ENCODE measurements around the gene PKNOX2. TPM values are rescaled to one million over a fixed set of nuclear protein-coding genes. Genes with fewer than 3 reads are reported as not detected.

Gene PKNOX2
- total RNA-seq, 1 donor from 2014 or later = 7.6 TPM

DNA sequence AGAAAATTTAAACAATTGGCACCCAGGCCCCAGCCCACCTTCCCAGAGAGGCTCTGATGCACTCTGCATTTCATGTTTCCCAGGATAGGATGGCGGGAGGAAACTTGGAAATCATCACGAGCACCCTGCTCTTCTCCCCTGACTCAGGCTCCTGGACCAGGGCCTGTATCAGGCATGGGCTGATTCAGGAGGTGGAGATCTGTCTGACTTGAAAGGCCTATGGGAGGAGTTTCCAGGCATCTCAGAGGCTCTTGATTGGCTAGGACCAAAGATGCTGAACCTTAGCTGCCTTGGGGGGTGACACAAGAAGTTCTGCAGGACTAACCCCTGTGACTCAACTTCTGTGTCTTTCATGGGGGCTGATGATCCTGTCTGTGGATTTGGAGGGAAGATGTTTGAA lies 106.2 kb downstream of the PKNOX2 start:
- intact Hi-C loops (cut with micrococcal nuclease) = no loop called here
- peak; percentile 35 for ATAC-seq
- no peak for DNase-seq

DNA sequence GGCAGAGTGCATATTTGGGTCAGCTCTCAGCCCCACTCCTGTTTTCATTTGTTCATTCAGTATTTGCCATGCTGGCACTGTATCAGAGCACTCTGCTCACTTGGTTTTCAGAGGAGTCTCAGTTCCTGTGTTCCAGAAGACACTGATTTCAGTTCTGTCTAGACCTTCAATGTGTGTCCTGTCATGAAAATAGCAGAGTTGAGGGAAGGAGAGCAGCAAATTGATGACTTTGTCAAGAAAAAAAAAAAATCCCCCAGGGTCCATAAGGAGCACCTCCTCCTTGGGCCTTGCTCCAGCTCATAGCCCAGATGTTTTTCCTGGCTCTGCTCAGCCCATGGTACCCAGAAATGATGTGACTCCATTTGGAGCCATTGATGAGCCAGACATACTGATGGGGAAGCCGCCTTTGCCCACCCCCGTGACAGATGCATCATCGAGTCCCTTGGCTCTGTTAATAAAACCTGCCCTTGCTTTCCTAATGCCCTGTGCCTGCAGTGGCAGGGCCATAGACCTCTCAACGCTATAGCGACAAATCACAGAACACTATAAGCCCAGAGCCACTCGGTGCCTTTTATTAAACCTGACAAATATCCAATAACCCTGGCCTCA lies 107.0 kb downstream of the PKNOX2 start:
- ATAC-seq (peak; percentile 36), DNase-seq (no peak)
- intact Hi-C loops (cut with micrococcal nuclease) = no loop called here

DNA sequence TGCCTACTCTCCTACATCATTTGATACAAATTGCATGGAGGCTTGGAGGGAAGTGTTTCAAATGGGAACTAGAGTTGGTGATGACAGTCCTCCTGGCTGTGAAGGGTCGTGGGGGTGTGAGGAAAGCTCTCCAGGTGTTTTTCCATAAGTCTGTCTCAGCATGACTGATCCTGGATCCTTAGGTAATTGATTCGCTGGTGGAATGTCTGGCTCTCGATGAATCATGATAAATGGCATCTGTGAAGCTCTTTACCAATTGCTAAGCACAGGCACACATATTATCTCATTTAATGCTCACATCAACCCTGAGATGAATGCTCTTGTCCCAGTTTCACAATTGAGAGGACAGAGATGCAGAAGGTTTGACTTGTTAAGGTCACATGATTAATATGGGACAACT lies 107.5 kb downstream of the PKNOX2 start:
- DNase-seq = no peak
- ATAC-seq = no peak
- intact Hi-C loops (cut with micrococcal nuclease) = no loop called here

DNA sequence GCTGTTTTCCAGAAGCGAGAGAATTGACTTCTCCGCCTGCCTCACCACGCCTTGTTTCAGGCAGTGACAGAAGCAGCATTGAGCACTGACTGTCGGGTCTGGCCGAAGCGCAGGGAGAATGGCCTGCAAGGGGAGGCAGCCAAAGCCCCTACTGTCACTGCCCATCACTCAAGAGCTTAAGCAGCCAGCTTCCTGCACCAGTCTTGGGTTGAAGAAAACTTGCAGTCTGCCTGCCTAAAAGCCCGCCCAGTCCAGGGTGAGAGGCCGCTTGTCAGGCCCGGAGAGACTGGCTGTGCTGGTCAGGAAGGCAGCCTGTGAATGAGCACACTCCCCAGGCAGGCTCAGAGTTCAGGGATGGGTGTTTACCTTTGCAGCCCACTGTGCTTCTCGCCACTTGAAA lies 108.3 kb downstream of the PKNOX2 start:
- DNase-seq (no peak), ATAC-seq (no peak)
- intact Hi-C loops (cut with micrococcal nuclease) = no loop called here

DNA sequence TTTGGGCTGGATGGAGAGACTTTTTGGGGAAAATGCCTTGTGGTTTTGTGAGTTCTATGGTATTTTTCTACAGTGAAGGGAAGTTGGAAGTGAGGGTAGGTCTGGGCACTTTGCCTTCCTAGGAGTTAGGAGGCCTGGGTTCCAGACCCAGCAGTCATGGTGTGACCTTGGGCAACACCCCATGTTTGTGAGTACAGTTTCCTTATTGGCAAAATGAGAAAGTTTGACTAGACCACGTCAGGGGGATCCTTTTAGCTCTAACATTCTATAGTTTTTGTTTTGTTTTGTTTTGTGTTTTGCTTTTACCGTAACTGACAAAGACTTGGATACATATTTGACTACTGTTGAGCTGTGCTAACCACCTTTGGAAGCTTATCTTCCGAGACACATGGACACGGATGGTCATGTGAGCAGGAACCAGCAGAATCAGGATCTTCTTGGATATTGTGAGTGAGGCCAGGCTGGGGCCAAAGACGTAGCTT lies 109.0 kb downstream of the PKNOX2 start:
- no peak for DNase-seq
- ATAC-seq = no peak
- intact Hi-C loops (cut with micrococcal nuclease) = no loop called here

DNA sequence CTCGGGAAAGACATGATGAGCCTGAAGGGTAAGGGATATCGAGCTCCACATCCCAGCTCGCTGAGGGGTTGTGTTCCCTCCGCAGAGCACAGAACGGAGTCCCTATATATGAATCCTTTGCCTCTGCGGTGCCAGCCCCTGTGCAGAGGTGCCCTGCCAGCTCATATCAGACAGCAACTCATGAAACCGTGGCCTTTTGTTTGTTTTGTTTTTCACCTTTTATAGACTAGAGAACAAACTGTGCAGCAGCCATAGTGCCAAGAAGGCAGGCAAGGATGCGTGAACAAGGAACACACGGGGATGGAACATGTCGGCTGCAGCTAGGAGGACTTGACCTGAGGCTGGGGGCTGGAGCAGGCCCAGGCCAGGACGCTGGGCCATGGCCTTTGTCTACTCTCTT lies 109.8 kb downstream of the PKNOX2 start:
- DNase-seq (no peak), ATAC-seq (no peak)
- intact Hi-C loops (cut with micrococcal nuclease) = no loop called here

DNA sequence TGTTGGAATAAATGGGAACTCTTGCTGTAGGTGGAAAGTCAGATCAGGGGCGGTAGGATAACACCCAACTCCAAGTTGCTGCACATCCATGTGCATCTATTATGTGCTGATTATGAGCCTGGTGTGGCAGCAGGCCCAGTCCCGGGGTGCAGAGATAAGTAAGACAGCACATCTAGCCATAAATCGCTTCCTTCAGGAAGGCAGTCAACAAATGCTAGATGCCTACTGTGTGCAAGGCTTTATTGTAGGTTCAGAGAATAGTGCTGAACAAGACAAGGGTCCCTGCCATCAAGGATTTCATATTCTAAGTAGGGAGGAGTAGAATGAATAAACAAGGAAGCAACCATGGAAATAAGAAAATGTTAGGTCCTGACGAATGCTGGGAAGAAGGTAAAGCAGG lies 110.2 kb downstream of the PKNOX2 start:
- ATAC-seq (no peak), DNase-seq (no peak)
- intact Hi-C loops (cut with micrococcal nuclease) = no loop called here

DNA sequence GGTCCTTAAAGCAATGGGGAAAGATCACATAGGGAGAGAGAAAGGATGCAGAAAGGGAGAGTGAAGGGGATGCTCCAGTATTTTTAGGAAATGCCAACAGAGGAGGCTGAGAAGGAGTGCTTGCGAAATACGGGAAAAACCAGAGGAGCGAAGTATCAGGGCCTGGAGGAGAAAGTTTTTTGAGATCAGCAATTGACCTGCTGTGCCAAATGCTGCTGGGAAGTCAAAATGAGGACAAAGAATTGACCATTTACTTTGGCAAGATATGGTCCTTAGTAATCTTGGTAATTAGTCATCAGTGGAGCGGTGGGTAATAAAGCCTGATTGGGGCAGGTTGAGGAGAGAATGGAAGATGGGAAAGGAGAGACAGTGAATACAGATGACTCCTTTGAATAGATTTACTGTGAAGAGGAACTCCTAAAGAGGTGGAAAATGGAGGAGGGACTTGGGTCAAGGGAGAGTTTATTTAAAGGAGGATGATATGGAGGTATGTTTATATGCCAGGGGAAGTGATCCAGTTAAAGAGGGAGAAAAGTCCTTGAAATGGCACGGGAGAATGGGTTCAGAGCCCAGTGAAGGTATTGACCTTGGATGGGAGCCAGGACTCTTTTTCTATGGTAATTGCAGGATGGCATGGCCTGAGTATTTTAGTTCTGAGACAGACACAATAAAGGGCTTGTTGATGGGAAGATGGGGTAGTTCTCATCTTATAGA lies 111.5 kb downstream of the PKNOX2 start:
- no peak for DNase-seq
- intact Hi-C loops (cut with micrococcal nuclease) = no loop called here
- peak; percentile 72 for ATAC-seq

DNA sequence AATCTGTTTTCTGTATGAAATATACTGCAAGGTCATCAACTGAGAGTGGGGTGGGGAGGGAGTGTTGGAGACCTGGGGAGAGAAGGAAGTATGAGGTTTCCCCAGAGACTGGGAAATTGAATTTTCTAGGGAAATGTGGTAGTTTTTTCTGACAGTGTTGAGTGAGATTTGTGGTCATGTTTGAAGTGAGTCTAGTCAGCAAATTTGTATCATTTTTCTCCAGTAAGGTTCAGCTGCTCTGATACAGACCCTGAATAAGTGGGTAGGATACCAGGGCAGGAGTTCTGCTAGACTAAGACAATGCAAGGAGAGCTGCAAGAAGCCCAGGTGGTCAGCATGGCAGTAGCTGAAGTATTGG lies 112.0 kb downstream of the PKNOX2 start:
- ATAC-seq = no peak
- intact Hi-C loops (cut with micrococcal nuclease) = no loop called here
- no peak for DNase-seq

DNA sequence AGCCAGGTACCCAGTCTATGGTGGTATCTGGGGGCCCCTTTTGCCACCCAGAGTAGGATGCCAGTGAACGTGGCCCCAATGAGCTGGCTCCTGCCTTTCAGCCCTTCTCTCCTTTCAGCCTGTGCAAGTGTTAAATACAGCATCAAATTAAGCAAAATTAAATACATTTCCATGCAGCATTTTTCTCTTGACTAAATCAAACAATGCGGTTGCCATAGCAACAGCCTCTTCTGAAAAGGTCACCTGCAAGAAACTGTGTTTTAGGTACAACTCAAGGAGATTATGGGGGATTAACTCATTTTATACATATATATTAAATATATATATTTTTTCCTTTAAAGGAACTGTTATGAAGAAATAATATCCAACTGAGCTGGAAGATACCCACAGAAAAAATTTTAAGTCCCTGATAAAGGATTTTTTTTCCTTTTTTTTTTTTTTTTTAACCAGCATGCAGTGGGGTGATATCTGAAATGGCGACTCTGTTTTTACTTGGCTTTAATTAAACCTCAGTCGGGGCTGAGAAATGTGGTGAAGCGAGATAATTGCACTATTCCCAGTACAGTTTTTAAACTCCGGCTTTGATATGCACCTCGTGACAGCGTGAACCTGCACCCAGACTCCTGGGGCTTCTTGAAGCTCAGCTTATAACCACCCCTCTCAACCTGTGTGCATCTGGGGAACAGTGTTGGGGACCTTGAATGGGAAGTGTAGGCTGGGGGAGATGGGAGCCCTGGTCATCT lies 115.3 kb downstream of the PKNOX2 start:
- DNase-seq = no peak
- intact Hi-C loops (cut with micrococcal nuclease) = no loop called here
- no peak for ATAC-seq

DNA sequence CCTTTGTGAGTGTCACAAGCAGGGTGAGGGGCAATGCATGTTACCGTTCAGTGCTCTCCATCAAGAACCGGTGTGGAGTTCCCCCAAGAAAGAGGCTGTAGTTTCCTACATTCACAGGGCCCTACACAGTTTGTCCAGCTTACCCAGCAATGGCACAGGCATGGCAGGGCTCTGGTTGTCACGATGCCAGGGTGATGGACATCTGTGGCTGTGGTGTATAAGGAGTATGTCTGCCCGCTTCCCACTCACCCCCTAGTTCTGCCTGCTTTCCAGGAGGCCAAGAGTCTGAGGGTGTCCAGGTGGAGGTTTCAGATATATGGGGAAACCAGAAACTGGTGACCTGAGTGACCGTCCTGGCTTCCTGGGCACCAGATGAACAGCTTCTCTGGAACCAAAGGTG lies 116.1 kb downstream of the PKNOX2 start:
- ATAC-seq (no peak), DNase-seq (no peak)
- intact Hi-C loops (cut with micrococcal nuclease) = no loop called here

DNA sequence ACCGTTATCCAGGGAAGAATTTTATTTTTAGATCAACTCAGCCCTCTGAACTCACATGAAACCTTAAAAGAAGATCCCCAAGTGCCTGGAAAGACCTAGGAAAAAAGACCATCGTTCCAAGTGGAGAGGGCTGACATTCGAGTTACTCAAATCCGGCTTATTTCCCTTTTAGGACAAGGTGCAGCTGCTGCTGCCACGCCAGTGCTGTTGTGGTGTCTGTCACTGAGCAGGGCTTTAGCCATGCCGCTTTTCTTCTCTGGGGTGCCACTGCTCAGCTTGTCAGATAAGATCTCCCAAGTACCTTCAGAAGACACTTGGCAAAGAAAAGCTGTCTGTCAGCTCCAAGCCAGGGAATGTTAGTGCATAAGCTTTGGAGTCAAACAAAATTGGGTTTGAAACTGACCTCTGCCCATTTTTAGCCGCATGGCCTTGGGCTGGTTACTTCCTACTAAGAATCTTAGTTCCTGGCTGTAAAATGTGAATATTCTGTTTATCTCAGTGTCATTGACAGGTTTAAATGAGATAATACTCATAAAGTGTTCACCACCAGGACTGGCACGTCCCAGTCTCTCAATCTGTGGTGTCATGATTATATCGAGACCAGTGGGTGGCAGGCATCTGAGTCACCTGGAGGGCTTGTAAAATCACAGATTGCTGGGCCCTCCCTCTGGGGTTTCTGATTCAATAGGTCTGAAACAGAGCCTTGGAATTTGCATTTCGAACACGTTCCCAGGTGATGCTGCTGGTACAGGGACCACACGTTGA lies 117.5 kb downstream of the PKNOX2 start:
- intact Hi-C loops (cut with micrococcal nuclease) = no loop called here
- ATAC-seq = no peak
- DNase-seq = no peak

DNA sequence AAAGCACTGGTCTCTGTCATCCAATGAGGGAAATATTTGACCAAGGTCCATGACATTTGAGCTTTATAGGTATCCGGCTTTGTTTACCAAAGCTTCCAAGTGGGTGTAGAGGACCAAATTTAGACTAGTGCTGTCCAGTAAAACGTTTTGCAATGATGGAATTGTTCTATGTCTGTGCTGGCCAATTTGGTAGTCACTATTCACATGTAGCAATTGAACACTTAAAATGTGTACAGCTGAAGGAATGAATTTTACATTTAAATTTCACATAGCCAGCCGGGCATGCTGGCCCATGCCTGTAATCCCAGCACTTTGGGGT lies 118.0 kb downstream of the PKNOX2 start:
- DNase-seq (no peak), ATAC-seq (no peak)
- intact Hi-C loops (cut with micrococcal nuclease) = no loop called here

DNA sequence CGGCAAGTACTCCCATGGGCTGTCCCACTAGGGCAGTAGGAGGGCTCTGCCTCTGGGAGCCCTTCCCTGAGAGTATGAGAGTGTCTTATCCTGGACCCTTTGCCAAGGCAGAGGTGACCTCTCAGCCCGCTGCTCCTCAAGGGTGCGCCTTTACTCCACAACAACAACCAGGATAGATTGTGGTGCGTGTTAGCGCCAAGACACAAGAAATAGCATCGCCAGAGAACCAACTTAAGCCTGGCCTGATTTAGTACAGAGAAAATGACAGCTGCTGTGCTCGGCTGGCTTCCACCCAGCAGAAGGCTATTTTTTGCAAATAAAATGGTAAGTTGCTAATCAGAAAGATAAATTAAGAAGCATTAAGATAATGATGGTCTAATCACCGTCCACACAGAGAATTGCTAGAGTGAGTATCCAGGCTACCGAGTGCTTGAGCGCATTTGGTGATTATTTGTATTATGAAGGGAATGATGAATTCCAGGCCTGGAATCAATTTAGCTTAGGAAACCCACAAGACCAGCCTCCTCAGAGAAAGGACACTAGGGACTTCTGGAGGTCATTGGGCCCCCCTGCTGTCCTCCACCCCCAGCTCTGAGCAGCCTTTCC lies 119.8 kb downstream of the PKNOX2 start:
- DNase-seq = no peak

DNA sequence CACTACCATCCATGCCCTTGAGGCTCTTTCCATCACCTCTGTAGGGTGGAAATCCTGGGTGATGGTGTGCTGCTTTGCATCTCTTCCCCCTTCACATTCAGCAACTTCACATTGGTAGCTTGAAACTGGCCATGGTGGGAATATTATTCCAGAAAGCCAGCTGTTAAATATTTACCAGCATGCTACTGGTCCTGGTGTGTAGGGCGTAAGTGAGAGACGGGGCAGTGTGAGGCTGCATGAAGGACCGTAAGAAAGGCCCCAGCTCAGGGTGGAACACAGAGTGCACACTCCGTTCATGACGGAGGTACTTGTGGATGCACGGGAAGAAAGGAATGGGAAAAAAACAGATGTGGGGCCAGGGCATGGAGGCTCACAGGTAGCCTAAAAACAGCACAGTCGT lies 121.3 kb downstream of the PKNOX2 start:
- no peak for DNase-seq
- intact Hi-C loops (cut with micrococcal nuclease) = no loop called here

More for the DNA sequence above, 119.8 kb downstream of the PKNOX2 start:
- ATAC-seq = no peak
- intact Hi-C loops (cut with micrococcal nuclease) = no loop called here

DNA sequence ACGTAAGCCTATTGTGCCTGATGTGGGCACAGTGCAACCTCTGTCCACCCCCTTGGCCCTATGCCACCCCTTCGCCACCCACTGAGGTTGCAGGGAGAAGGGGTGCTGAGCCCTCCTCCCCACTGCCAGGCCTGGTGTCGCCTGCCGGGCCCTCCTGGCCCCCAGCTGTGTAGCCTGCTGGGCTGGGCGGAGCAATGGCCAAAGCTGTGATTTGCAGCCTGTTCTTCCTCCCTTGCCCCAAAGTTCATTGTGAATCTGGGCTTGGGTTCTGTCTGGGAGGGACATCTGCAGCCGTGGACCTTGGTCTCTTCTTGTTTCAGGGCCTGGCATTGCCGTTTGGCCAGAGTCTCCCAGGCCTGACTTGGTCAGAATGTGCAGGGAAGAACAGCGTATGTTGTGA lies 121.9 kb downstream of the PKNOX2 start:
- intact Hi-C loops (cut with micrococcal nuclease) = no loop called here
- ATAC-seq = no peak
- no peak for DNase-seq

More for the DNA sequence above, 121.3 kb downstream of the PKNOX2 start:
- no peak for ATAC-seq

DNA sequence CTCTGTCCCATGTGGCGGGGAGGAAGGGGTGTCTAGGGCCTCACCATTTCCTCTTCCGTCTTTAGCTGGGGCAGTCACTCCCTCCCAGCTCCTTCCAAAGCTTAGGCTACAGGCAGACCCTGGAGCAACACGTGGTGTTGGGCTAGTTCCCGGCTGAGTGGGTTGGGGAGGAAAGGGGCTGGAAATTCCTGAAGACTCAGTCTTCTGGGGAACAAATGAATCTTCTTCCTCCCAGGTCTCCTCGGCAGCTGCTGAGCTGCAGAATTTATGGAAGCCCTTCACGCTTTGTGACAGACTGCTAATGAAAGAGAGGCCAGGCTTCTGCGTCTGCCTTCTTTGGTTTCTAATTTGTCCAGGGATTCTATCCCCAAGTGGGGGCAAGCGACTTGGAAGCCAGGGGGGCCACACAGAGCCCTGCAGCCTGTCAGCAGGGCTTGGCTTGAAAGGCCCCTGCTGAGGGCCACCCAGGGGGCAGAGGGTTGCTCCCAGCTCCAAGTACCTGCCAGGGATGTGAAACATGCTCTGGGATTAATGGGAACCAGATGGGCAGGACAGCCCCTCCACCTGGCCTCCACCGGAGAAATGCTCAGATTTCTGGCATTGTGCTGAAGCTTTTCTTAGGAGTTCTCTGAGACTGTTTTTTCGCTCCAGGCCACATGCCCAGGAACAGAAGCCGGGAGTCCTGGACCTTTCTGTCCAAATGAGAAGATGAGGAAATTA lies 123.1 kb downstream of the PKNOX2 start:
- intact Hi-C loops (cut with micrococcal nuclease) = no loop called here

DNA sequence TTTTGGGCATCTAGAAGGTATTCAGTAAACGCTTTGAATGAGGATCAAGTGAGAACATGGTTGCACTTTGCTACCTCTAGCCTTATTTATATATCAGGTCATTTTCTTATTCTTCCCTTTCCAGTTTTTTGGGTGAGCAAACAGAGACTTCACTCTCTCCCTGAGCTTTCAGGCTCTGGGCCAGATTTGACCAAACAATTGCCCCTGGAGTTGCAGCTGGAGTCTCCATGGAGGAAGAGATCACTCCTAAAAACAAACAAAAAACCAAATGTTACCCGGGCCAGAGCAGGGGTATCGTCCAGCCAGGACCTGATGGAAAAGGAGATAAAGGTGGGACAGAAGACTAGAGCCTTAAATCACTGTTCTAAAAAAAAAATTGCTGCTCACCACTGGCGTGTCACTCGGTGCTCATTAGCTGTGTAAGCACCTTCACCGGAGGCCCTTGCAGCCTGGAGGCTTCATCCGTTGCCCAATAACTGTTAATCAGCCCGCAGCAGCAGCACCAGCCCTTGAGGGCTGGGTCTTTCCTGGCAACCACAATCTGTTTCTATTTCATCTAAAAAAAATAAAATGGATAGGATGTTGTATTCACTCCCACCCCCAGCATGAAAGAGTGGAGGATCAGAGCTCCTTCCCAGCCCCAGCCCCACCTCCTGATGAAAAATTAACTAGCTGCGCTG lies 125.0 kb downstream of the PKNOX2 start:
- no peak for DNase-seq
- ATAC-seq = no peak
- intact Hi-C loops (cut with micrococcal nuclease) = no loop called here

More for the DNA sequence above, 123.1 kb downstream of the PKNOX2 start:
- ATAC-seq (peak; percentile 76), DNase-seq (peak; percentile 55)

All from left ventricle myocardium superior (tissue), 1 donor.